Measurements from ENCODE around the gene IFFO2. TPM values are rescaled to one million over a fixed set of nuclear protein-coding genes. Genes with fewer than 3 reads are reported as not detected.

The IFFO2 gene
- total RNA-seq, 4 donors from 2014 or later: 25.8 to 88.8 (median 52.7) TPM

DNA sequence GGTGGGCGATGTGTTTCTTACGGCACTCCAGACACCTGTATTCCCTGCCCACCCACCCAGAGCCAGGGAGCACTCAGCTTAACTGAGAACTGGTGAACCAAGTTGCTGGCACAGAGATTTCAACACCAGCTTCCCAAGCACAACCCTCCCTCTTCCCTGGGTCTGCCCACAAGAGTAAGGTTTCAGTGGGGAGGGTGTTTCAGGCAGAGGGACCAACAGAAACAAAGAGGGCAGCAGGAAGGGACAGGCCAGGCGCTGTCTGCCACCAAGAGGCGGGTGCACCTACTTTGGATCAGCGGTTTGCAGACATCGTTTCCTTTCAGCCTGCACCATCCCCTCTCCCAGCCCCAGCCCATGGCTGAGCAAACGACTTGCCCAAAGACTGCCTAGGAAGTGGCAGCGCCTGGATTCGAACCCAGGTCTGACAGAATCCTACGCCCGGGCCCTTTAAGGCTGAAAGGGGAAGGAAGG is 32.2 kb downstream of the IFFO2 start:
- no peak for DNase-seq
- Histone ChIP-seq H3K27ac (peak overlapping the region; percentile 69 to 93 (median 88)), H3K4me1 (peaks cover 58 to 80% (median 64%) of the 10 kb centered on the region in 3 donors), H3K4me3 (peak overlapping the region in 1 of 4 donors; percentile 30), H3K27me3 (no peaks in the 10 kb centered on the region), H3K9me3 (no peaks in the 10 kb centered on the region), H3K36me3 (peaks cover 9 to 18% (median 11%) of the 10 kb centered on the region in 3 donors)
- no peak for TF ChIP-seq POLR2A (IDR thresholded peaks at IDR 0.05)
- TF ChIP-seq, protein P1, sequence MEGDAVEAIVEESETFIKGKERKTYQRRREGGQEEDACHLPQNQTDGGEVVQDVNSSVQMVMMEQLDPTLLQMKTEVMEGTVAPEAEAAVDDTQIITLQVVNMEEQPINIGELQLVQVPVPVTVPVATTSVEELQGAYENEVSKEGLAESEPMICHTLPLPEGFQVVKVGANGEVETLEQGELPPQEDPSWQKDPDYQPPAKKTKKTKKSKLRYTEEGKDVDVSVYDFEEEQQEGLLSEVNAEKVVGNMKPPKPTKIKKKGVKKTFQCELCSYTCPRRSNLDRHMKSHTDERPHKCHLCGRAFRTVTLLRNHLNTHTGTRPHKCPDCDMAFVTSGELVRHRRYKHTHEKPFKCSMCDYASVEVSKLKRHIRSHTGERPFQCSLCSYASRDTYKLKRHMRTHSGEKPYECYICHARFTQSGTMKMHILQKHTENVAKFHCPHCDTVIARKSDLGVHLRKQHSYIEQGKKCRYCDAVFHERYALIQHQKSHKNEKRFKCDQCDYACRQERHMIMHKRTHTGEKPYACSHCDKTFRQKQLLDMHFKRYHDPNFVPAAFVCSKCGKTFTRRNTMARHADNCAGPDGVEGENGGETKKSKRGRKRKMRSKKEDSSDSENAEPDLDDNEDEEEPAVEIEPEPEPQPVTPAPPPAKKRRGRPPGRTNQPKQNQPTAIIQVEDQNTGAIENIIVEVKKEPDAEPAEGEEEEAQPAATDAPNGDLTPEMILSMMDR (IDR thresholded peaks at IDR 0.05): no peak
- WGBS, 2 donors: 49 to 70% methylated on average over 5 to 9 of the region's 11 CpGs
- intact Hi-C loops (cut with DNase I): no loop called here

DNA sequence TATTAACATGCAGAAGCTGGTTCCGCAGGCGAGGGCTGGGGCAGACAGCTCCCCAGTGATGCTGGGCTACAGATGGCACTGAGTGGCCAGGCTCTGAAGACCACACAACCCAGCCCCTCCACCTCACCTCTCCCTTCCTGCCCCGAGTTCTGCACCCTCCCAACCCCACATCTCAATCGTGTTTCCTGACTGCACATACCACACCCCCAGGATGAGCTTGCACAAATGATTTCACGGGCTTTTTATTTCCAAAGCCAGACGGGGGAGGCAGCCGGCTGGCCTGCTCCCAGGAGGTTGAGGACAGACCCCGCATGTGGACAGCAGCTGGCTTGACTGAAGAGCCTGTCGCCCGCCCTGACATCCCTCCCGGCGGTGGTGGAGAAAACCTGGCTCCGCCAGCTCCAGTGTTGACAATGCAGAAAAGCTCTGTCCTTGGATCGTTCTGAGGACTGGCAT is 32.7 kb downstream of the IFFO2 start:
- H3K9me3 ChIP-seq: no peaks in the 10 kb centered on the region
- no peak for TF ChIP-seq POLR2A (IDR thresholded peaks at IDR 0.05)
- TF ChIP-seq, protein P1 (IDR thresholded peaks at IDR 0.05): no peak
- H3K27ac ChIP-seq: peak overlapping the region; percentile 69 to 93 (median 88)
- H3K4me1 ChIP-seq: peaks cover 58 to 75% (median 60%) of the 10 kb centered on the region in 3 donors
- WGBS, 2 donors: 8 to 50% methylated on average over 2 to 14 of the region's 14 CpGs
- H3K4me3 ChIP-seq: peak overlapping the region in 1 of 4 donors; percentile 30
- intact Hi-C loops (cut with DNase I): no loop called here
- H3K36me3 ChIP-seq: peaks cover 9 to 23% (median 12%) of the 10 kb centered on the region in 3 donors
- DNase-seq: no peak
- H3K27me3 ChIP-seq: no peaks in the 10 kb centered on the region

DNA sequence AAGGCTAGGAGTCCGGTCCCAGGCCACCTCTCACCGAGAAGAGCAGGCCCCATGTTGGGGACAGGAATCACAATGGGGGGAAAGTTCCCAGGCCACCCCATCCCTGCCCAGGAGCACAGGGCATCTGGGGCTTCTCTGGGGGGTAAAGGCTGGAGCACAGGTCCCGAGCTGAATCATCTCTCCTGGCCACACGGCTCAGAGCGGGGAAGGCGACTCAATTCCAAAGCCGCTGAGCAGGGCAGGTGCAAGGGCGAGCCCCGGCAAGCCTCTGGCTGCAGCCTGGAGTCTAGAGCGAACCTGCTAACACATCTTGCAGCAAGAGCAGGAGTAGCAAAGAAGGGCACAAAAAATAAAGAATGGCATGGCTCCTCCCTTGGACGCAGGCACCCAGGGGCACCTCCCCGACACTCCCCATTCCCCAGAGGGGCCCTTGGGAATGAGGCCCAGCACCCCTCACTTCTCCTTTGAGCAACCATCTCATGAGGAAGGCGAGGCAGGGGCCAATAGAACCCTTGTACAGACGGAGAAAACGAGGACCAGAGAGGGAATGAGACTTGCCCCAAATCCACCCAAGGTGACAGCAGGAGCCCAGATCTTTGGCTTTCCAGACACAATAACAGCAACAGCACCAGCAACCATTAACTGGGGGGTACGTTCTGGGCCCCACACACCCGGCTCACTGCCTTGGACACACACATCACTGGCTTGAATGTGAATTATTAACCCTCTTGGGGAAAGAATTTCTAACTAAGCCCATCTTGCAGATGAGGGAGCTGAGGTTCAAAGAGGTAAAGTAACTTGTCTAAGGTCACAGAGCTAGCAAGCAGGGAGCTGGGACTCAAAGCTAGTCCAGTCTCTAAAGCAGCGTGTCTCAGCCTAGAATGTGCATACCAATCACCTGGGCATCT is 33.4 kb downstream of the IFFO2 start:
- intact Hi-C loops (cut with DNase I): no loop called here
- DNase-seq: no peak
- Histone ChIP-seq H3K4me3 (peak overlapping the region in 2 of 4 donors; percentile 1 to 41), H3K4me1 (peaks cover 53 to 68% (median 54%) of the 10 kb centered on the region in 3 donors), H3K27me3 (no peaks in the 10 kb centered on the region), H3K27ac (peak overlapping the region; percentile 69 to 93 (median 88)), H3K9me3 (no peaks in the 10 kb centered on the region), H3K36me3 (peaks cover 12 to 30% (median 14%) of the 10 kb centered on the region in 3 donors)
- TF ChIP-seq, protein P1 (IDR thresholded peaks at IDR 0.05): no peak
- TF ChIP-seq POLR2A (IDR thresholded peaks at IDR 0.05): no peak
- 28 to 36% methylated on average over 6 to 8 of the region's 18 CpGs for WGBS, 2 donors

DNA sequence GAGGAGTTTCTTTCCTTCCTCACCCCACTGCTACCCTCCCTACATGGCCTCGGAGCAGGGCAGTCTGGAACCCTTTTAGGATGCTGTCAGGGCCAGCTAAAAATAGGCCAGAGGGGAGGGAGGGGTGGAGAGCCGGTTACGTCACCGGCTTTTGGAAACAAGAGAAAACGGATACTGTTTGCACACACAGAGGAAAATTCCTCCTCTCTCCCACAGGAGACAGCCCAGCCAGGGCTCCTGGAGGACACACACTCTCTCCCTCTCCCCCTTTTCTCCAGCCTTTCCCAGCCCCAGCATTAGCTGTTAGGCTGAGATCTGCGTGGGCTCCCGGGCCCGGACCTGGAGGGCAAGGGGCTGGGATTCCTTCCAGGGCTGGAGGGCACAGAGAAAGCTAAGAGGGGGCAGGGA is 34.2 kb downstream of the IFFO2 start:
- no peaks in the 10 kb centered on the region for H3K27me3 ChIP-seq
- no peak for DNase-seq
- H3K36me3 ChIP-seq: peaks cover 15 to 37% (median 17%) of the 10 kb centered on the region in 3 donors
- intact Hi-C loops (cut with DNase I): no loop called here
- peaks cover 45 to 60% (median 46%) of the 10 kb centered on the region in 3 donors for H3K4me1 ChIP-seq
- 0 to 21% methylated on average over 3 to 6 of the region's 8 CpGs for WGBS, 2 donors
- TF ChIP-seq, protein P1 (IDR thresholded peaks at IDR 0.05): peak in 2 of 6 experiments; percentile 15 to 42
- peak in 2 of 4 donors; percentile 36 to 54 for TF ChIP-seq POLR2A (IDR thresholded peaks at IDR 0.05)
- no peaks in the 10 kb centered on the region for H3K9me3 ChIP-seq
- H3K4me3 ChIP-seq: peak overlapping the region in 2 of 4 donors; percentile 1 to 41
- peak overlapping the region; percentile 69 to 93 (median 88) for H3K27ac ChIP-seq

Data from esophagus squamous epithelium (tissue), 5 donors.